Lung (tissue), 12 donors: ENCODE data around the gene INCA1. TPM values are rescaled to one million over a fixed set of nuclear protein-coding genes. Genes with fewer than 3 reads are reported as not detected.

ENCODE experiments used
- ATAC-seq: fragments of 200-7000 bp; cut with Tn5 transposase; one replicate; pipeline ENCODE4 v1.9.1; 2020; ENCODE audit warnings: moderate number of reproducible peaks; ENCODE audit not compliant: insufficient read depth, low FRiP score
- DNase-seq, 3 donors: peaks; one replicate each; pipeline ENCODE4 v3.0.0-alpha.2; 2013 to 2017
- H3K27ac ChIP-seq, 2 donors: one replicate each; pipeline ENCODE4 v1.5.1; 2013; ENCODE audit warnings: mild to moderate bottlenecking in 2 of 2, moderate library complexity in 2 of 2, control low read depth in 1 of 2, inconsistent platforms in 1 of 2, low read depth in 1 of 2, low read length in 1 of 2
- H3K27me3 ChIP-seq, 3 donors: one replicate each; pipeline ENCODE4 v1.5.1; 2013; ENCODE audit warnings: low read length in 2 of 3; ENCODE audit not compliant: control insufficient read depth in 3 of 3, insufficient read depth in 3 of 3
- H3K36me3 ChIP-seq, 4 donors: one replicate each; pipeline ENCODE4 v1.5.1; 2013; ENCODE audit warnings: low read length in 4 of 4, mild to moderate bottlenecking in 1 of 4, moderate library complexity in 1 of 4; ENCODE audit not compliant: control insufficient read depth in 4 of 4, insufficient read depth in 4 of 4
- H3K4me1 ChIP-seq, 5 donors: one replicate each; pipeline ENCODE4 v1.5.1; 2013; ENCODE audit warnings: low read length in 5 of 5, mild to moderate bottlenecking in 2 of 5, moderate library complexity in 1 of 5; ENCODE audit not compliant: control insufficient read depth in 5 of 5, insufficient read depth in 5 of 5
- H3K4me3 ChIP-seq: one replicate; pipeline ENCODE4 v1.5.1; 2013; ENCODE audit warnings: mild to moderate bottlenecking, control low read depth, moderate library complexity
- H3K9ac ChIP-seq, 2 donors: one replicate each; pipeline ENCODE4 v1.5.1; 2013; ENCODE audit warnings: low read length in 2 of 2, control low read depth in 1 of 2; ENCODE audit not compliant: insufficient read depth in 1 of 2
- H3K9me3 ChIP-seq, 4 donors: one replicate each; pipeline ENCODE4 v1.5.1; 2013; ENCODE audit warnings: low read length in 3 of 4, mild to moderate bottlenecking in 1 of 4, moderate library complexity in 1 of 4; ENCODE audit not compliant: control insufficient read depth in 4 of 4, insufficient read depth in 3 of 4
- CTCF ChIP-seq: IDR thresholded peaks from 2 replicates; pipeline ENCODE4 v1.5.1; 2012; ENCODE audit warnings: mild to moderate bottlenecking; ENCODE audit errors: control extremely low read depth, extremely low read depth
- WGBS, 2 donors: extraction: QIAGEN DNeasy Blood & Tissue Kit; methylation state at CpG; one replicate each; pipeline ENCODE4 v1.1.7; 2013; 5-methylcytosine and 5-hydroxymethylcytosine counted together
- polyA plus RNA-seq, 2 donors: library from polyadenylated mRNA; stranded (reverse); fragments of 200-250 nt; gene quantifications; one replicate each; pipeline ENCODE4 v1.2.1, GENCODE V29; 2013
- total RNA-seq, 2 donors: library from RNA; depleted of rRNA in 1 of 2; stranded (reverse); fragments of >200 nt in 1 of 2; gene quantifications; one replicate each; pipeline ENCODE4 v1.2.1, GENCODE V29; 2014 to 2021
- donor health status: control.
- donor health status: control.
- donor health status: Bipolar disorder and iron deficiency.
- donor health status: healthy.
- donor health status: DM: yes; HTN: yes; CAD: no.

INCA1 gene
- total and polyA plus RNA-seq, 4 donors = 0.89 to 3.4 (median 1.9) TPM

GRCh38 chr17:4998732-4999429, 1.6 kb upstream of the INCA1 start:
- peaks cover 5 to 27% (median 6%) of the 10 kb centered on the region in 5 donors for H3K4me1 ChIP-seq
- ATAC-seq = no peak

GRCh38 chr17:4998027-4998731, 857 bp upstream of the INCA1 start:
- no peaks in the 10 kb centered on the region for H3K27me3 ChIP-seq
- peaks cover 5 to 27% (median 6%) of the 10 kb centered on the region in 5 donors for H3K4me1 ChIP-seq
- H3K9me3 ChIP-seq = no peaks in the 10 kb centered on the region
- H3K9ac ChIP-seq = peak overlapping the region; percentile 11 to 42
- H3K36me3 ChIP-seq = peaks cover 8 to 19% (median 14%) of the 10 kb centered on the region in 4 donors
- H3K4me3 ChIP-seq = peak overlapping the region; percentile 78
- TF ChIP-seq CTCF = no peak
- ATAC-seq (peak; percentile 2), DNase-seq (peak; percentile 16 to 71 (median 56))
- peak overlapping the region; percentile 78 to 88 for H3K27ac ChIP-seq
- 1 to 3% methylated on average over 44 to 55 of the region's 55 CpGs for WGBS, 2 donors

More at GRCh38 chr17:4998732-4999429, 1.6 kb upstream of the INCA1 start:
- DNase-seq = no peak
- Histone ChIP-seq H3K27me3 (no peaks in the 10 kb centered on the region), H3K9ac (peak overlapping the region in 1 of 2 donors; percentile 65), H3K4me3 (peak overlapping the region; percentile 78), H3K36me3 (peaks cover 13 to 26% (median 15%) of the 10 kb centered on the region in 4 donors), H3K9me3 (no peaks in the 10 kb centered on the region), H3K27ac (peak overlapping the region; percentile 78 to 88)
- TF ChIP-seq CTCF = no peak
- 21 to 46% methylated on average over 14 of the region's 14 CpGs for WGBS, 2 donors

- Histone ChIP-seq H3K4me1 (peaks cover 0 to 13% (median 2%) of the 10 kb centered on the region in 5 donors), H3K9me3 (no peaks in the 10 kb centered on the region), H3K27ac (no peak overlapping the region), H3K27me3 (no peaks in the 10 kb centered on the region), H3K4me3 (no peak overlapping the region), H3K36me3 (no peaks in the 10 kb centered on the region), H3K9ac (no peak overlapping the region)
- ATAC-seq (no peak), DNase-seq (no peak)
- no peak for TF ChIP-seq CTCF
- 85 to 89% methylated on average over 6 of the region's 6 CpGs for WGBS, 2 donors
Observed at GRCh38 chr17:4994081-4994595, 3.2 kb downstream of the INCA1 start.
